ENCODE results near the gene PCBP3.

The PCBP3 gene

GRCh38 chr21:45940091-45940490 lies 296.6 kb downstream of the PCBP3 start:
- DNase-seq = no peak
- no peaks in the 10 kb centered on the region for H3K4me1 ChIP-seq (ENCODE audit: low read length)
- no peaks in the 10 kb centered on the region for H4K20me1 ChIP-seq (ENCODE audit: insufficient read depth, low read length)
- H3K27me3 ChIP-seq (replicated peaks; ENCODE audit: insufficient read depth, low read length) = peaks cover 92% of the 10 kb centered on the region
- no peaks in the 10 kb centered on the region for H3K9me3 ChIP-seq (replicated peaks; ENCODE audit: insufficient read depth, low read length)
- no peaks in the 10 kb centered on the region for H3K79me2 ChIP-seq (ENCODE audit: low read length)
- H3K4me2 ChIP-seq (ENCODE audit: low read depth, low read length) = no peak overlapping the region
- no peak overlapping the region for H3K9ac ChIP-seq (ENCODE audit: low read length)
- H3K9me2 ChIP-seq (replicated peaks; ENCODE audit: insufficient read depth, low read length) = no peaks in the 10 kb centered on the region
- TF ChIP-seq EZH2 (optimal IDR thresholded peaks at IDR 0.05; ENCODE audit: low read depth, low read length) = no peak
- no peak for TF ChIP-seq CTCF (IDR thresholded peaks at IDR 0.05; ENCODE audit: low read length)
- no peak; the same call in 1 of the 2 replicates for TF ChIP-seq EZH2phosphoT487 (IDR thresholded peaks at IDR 0.05; ENCODE audit: low read length)
- no peak overlapping the region for H2AFZ ChIP-seq (ENCODE audit: low read length)
- H3K4me3 ChIP-seq (ENCODE audit: low read length) = no peak overlapping the region
- H3K27ac ChIP-seq (ENCODE audit: low read length) = no peak overlapping the region
- no peaks in the 10 kb centered on the region for H3K36me3 ChIP-seq (replicated peaks; ENCODE audit: insufficient read depth, low read length)
- no peaks in the 10 kb centered on the region for H3F3A ChIP-seq (ENCODE audit: insufficient read depth, low read length)

- Histone ChIP-seq H2AFZ (ENCODE audit: low read length) (no peak overlapping the region), H3K4me2 (ENCODE audit: low read depth, low read length) (no peak overlapping the region), H3K4me1 (ENCODE audit: low read length) (no peaks in the 10 kb centered on the region), H3K4me3 (ENCODE audit: low read length) (no peak overlapping the region), H3K9me3 (replicated peaks; ENCODE audit: insufficient read depth, low read length) (no peaks in the 10 kb centered on the region), H3K36me3 (replicated peaks; ENCODE audit: insufficient read depth, low read length) (no peaks in the 10 kb centered on the region), H3K27ac (ENCODE audit: low read length) (no peak overlapping the region), H3K27me3 (replicated peaks; ENCODE audit: insufficient read depth, low read length) (peaks cover 92% of the 10 kb centered on the region), H3K9me2 (replicated peaks; ENCODE audit: insufficient read depth, low read length) (no peaks in the 10 kb centered on the region), H3K79me2 (ENCODE audit: low read length) (no peaks in the 10 kb centered on the region), H3K9ac (ENCODE audit: low read length) (no peak overlapping the region), H3F3A (ENCODE audit: insufficient read depth, low read length) (no peaks in the 10 kb centered on the region), H4K20me1 (ENCODE audit: insufficient read depth, low read length) (no peaks in the 10 kb centered on the region)
- DNase-seq = no peak
- TF ChIP-seq EZH2 (optimal IDR thresholded peaks at IDR 0.05; ENCODE audit: low read depth, low read length) (no peak), CTCF (IDR thresholded peaks at IDR 0.05; ENCODE audit: low read length) (no peak), EZH2phosphoT487 (IDR thresholded peaks at IDR 0.05; ENCODE audit: low read length) (no peak)
Observed at GRCh38 chr21:45940621-45941337, 297.3 kb downstream of the PCBP3 start.

GRCh38 chr21:45941338-45941710 lies 297.8 kb downstream of the PCBP3 start:
- Histone ChIP-seq H3K4me1 (ENCODE audit: low read length) (no peaks in the 10 kb centered on the region), H3K27me3 (replicated peaks; ENCODE audit: insufficient read depth, low read length) (peaks cover 92% of the 10 kb centered on the region), H4K20me1 (ENCODE audit: insufficient read depth, low read length) (no peaks in the 10 kb centered on the region), H3K27ac (ENCODE audit: low read length) (no peak overlapping the region), H3K36me3 (replicated peaks; ENCODE audit: insufficient read depth, low read length) (no peaks in the 10 kb centered on the region), H2AFZ (ENCODE audit: low read length) (no peak overlapping the region), H3K4me3 (ENCODE audit: low read length) (no peak overlapping the region), H3K79me2 (ENCODE audit: low read length) (no peaks in the 10 kb centered on the region), H3K9ac (ENCODE audit: low read length) (no peak overlapping the region), H3K9me2 (replicated peaks; ENCODE audit: insufficient read depth, low read length) (no peaks in the 10 kb centered on the region), H3F3A (ENCODE audit: insufficient read depth, low read length) (no peaks in the 10 kb centered on the region), H3K4me2 (ENCODE audit: low read depth, low read length) (no peak overlapping the region), H3K9me3 (replicated peaks; ENCODE audit: insufficient read depth, low read length) (no peaks in the 10 kb centered on the region)
- no peak for DNase-seq
- TF ChIP-seq EZH2 (optimal IDR thresholded peaks at IDR 0.05; ENCODE audit: low read depth, low read length) (no peak), EZH2phosphoT487 (IDR thresholded peaks at IDR 0.05; ENCODE audit: low read length) (no peak), CTCF (IDR thresholded peaks at IDR 0.05; ENCODE audit: low read length) (no peak)

Data from MM.1S (cell line).